GM12875 (cell line): ENCODE results near the gene VAV3.

Experiments
- H3K4me3 ChIP-seq: one replicate; pipeline ENCODE4 v1.5.1; 2011; ENCODE audit warnings: low read depth, low read length, control low read depth
- CTCF ChIP-seq: IDR thresholded peaks from 2 replicates; pipeline ENCODE4 v1.5.1; 2011; ENCODE audit warnings: low read depth, mild to moderate bottlenecking, control low read depth, inconsistent platforms, low read length, moderate library complexity, borderline replicate concordance; ENCODE audit not compliant: insufficient read depth

Gene VAV3

GRCh38 chr1:107547363-107548155 lies 417.4 kb downstream of the VAV3 start:
- no peak for TF ChIP-seq CTCF
- H3K4me3 ChIP-seq = no peak overlapping the region

GRCh38 chr1:107546576-107546975 lies 418.4 kb downstream of the VAV3 start:
- no peak for TF ChIP-seq CTCF
- no peak overlapping the region for H3K4me3 ChIP-seq

- no peak for TF ChIP-seq CTCF
- H3K4me3 ChIP-seq = no peak overlapping the region
Measured at GRCh38 chr1:107545879-107546278, 419.1 kb downstream of the VAV3 start.

- no peak overlapping the region for H3K4me3 ChIP-seq
- no peak for TF ChIP-seq CTCF
Measured at GRCh38 chr1:107545056-107545577, 419.9 kb downstream of the VAV3 start.

- H3K4me3 ChIP-seq = no peak overlapping the region
- no peak for TF ChIP-seq CTCF
Measured at GRCh38 chr1:107544285-107544684, 420.7 kb downstream of the VAV3 start.

GRCh38 chr1:107541412-107541811 lies 423.6 kb downstream of the VAV3 start:
- TF ChIP-seq CTCF = no peak
- no peak overlapping the region for H3K4me3 ChIP-seq

- no peak overlapping the region for H3K4me3 ChIP-seq
- TF ChIP-seq CTCF = no peak
Measured at GRCh38 chr1:107538502-107538901, 426.5 kb downstream of the VAV3 start.
